ENCODE measurements around the gene ROBO1.

The ROBO1 gene

DNA sequence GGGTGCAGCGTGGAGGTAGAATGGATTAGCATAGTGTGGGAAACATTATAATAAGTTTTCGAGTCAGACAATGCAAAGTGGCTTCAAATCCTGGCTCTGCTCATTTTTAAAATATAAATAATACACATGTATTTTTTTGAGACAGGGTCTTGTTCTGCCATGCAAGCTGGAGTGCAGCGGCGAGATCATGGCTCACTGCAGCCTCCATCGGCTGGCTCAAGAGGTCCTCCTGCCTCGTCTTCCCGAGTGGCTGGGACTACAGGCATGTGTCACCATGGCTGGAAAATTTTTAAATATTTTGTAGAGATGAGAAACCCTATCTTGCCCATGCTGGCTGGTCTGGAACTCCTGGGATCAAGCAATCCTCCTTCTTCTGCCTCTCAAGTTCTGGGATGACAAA is 194.9 kb downstream of the ROBO1 start:
- TF ChIP-seq, protein P1, sequence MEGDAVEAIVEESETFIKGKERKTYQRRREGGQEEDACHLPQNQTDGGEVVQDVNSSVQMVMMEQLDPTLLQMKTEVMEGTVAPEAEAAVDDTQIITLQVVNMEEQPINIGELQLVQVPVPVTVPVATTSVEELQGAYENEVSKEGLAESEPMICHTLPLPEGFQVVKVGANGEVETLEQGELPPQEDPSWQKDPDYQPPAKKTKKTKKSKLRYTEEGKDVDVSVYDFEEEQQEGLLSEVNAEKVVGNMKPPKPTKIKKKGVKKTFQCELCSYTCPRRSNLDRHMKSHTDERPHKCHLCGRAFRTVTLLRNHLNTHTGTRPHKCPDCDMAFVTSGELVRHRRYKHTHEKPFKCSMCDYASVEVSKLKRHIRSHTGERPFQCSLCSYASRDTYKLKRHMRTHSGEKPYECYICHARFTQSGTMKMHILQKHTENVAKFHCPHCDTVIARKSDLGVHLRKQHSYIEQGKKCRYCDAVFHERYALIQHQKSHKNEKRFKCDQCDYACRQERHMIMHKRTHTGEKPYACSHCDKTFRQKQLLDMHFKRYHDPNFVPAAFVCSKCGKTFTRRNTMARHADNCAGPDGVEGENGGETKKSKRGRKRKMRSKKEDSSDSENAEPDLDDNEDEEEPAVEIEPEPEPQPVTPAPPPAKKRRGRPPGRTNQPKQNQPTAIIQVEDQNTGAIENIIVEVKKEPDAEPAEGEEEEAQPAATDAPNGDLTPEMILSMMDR (conservative IDR thresholded peaks at IDR 0.05; ENCODE audit: control insufficient read depth, insufficient read depth, low read depth, low read length), result no peak
- no peak for DNase-seq (ENCODE audit: low read depth)
- no peak overlapping the region for H3K4me3 ChIP-seq (ENCODE audit: control insufficient read depth, low read depth, low read length)

DNA sequence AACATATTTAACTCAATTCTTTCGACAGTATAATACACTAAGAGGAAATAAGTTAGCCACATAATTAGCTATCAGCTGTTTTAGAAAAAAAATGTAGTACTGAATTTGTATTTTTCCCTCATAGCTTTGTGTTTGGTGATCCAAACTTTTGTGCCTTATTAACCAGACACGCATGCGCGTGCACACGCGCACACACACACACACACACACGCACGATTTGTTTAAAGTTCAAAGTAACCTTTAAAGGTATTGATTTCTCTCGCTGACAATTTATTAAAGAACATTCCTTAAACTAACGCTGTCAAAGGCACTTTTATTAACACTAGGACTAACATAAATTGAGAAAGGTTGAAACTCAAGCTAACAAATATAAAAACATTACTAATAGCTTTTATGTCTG is 198.9 kb downstream of the ROBO1 start:
- DNase-seq (ENCODE audit: low read depth), result no peak
- TF ChIP-seq, protein P1 (conservative IDR thresholded peaks at IDR 0.05; ENCODE audit: control insufficient read depth, insufficient read depth, low read depth, low read length), result no peak
- no peak overlapping the region for H3K4me3 ChIP-seq (ENCODE audit: control insufficient read depth, low read depth, low read length)

DNA sequence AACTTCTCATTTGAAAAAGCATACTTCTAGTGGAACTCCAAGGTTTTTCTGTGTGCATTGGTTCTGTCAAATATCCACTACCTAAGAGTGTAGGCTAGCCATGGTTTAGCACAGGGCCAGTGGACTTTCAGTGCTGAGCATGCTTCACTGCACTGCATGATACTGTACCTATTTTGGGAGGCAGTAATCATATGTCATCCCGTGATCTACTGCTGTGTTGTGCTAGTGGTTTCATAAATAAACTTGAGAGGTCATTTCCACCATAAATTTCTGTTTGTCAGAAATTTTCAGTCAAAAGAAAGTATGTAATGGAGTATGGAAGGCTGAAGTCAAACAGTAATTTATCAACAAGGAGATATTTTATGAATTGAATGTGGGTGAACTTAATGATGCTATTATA is 203.6 kb downstream of the ROBO1 start:
- TF ChIP-seq, protein P1 (conservative IDR thresholded peaks at IDR 0.05; ENCODE audit: control insufficient read depth, insufficient read depth, low read depth, low read length), result no peak
- no peak for DNase-seq (ENCODE audit: low read depth)
- no peak overlapping the region for H3K4me3 ChIP-seq (ENCODE audit: control insufficient read depth, low read depth, low read length)

DNA sequence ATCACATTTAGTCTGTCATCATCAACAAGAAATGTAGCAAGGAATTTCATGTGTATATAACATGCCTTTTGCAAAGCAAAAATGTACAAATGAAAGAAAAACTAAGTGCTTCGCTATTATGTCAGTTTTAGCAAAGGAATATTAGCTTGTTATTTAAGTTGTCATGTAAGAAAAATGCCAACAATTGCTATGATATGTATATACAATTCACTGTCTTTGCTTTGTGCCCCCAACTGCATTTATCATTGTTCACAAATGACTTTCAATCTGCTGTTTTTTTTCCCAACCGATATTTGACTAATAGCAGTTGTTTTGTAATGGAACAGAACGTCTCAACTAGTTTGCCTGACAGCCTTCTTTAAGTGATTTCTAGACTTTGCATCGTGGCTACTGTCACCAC is 207.1 kb downstream of the ROBO1 start:
- TF ChIP-seq, protein P1 (conservative IDR thresholded peaks at IDR 0.05; ENCODE audit: control insufficient read depth, insufficient read depth, low read depth, low read length), result no peak
- no peak overlapping the region for H3K4me3 ChIP-seq (ENCODE audit: control insufficient read depth, low read depth, low read length)
- no peak for DNase-seq (ENCODE audit: low read depth)

DNA sequence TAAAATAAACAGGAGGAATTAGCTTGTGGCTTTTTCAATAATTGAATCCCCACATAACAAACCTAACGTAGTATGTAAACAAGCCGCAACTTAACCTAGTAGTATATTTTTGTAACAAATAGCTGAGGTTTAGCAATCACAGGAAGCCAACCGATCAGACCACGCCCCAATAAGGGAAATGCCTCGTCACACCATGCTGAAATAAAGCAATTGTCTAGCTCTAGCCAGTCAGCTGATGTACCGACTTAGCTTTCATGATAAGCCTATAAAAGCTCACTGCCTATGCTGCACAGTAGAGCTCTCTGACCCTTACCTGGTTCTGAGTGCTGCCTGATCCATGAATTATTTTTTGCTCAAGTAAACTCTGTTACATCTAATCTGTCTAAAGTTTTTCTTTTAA is 208.9 kb downstream of the ROBO1 start:
- DNase-seq (ENCODE audit: low read depth), result no peak
- TF ChIP-seq, protein P1 (conservative IDR thresholded peaks at IDR 0.05; ENCODE audit: control insufficient read depth, insufficient read depth, low read depth, low read length), result no peak
- H3K4me3 ChIP-seq (ENCODE audit: control insufficient read depth, low read depth, low read length), result no peak overlapping the region

DNA sequence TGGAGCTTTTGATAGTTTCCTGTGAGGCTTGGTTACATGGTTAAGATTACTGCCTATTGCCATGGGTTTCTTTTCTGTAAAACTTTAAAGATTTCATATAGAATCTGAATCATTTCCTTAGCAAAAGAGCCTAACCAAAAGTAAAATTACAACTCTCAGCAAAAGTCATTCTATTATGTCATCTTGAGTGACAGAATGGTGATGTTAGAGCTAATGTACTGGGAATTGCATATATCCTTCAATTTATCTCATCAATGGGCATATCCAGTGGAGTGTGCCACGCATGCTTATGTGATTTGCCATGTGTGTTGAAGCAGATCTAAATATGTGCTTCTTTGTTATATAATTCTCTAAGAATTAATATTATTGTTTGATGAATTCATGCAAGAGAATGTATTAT is 212.1 kb downstream of the ROBO1 start:
- H3K4me3 ChIP-seq (ENCODE audit: control insufficient read depth, low read depth, low read length), result no peak overlapping the region
- DNase-seq (ENCODE audit: low read depth), result no peak
- TF ChIP-seq, protein P1 (conservative IDR thresholded peaks at IDR 0.05; ENCODE audit: control insufficient read depth, insufficient read depth, low read depth, low read length), result no peak

DNA sequence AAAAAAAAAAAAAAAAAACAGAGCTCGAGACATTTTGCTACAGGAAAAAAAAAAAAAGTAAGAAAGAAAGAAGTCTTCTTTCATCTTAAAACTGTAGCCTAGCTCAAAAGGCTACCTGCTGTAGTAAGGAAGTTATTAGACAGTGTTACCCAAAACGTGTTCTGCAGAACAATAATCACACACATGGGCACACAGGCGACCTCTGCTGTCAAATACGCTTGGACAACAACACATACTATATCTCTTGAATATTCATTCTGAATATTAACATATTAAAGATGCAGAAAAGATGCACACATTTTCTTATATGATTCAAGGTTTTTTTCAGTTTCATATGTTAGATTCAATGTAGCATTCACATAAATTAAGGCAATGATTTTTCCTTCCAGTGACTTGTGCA is 215.8 kb downstream of the ROBO1 start:
- DNase-seq (ENCODE audit: low read depth), result no peak
- H3K4me3 ChIP-seq (ENCODE audit: control insufficient read depth, low read depth, low read length), result no peak overlapping the region
- TF ChIP-seq, protein P1 (conservative IDR thresholded peaks at IDR 0.05; ENCODE audit: control insufficient read depth, insufficient read depth, low read depth, low read length), result no peak
